Measurements from ENCODE around the gene P2RX5. TPM values are rescaled to one million over a fixed set of nuclear protein-coding genes. Genes with fewer than 3 reads are reported as not detected.

P2RX5 gene
- total RNA-seq, 1 donor from 2014 or later = 92.8 TPM

DNA sequence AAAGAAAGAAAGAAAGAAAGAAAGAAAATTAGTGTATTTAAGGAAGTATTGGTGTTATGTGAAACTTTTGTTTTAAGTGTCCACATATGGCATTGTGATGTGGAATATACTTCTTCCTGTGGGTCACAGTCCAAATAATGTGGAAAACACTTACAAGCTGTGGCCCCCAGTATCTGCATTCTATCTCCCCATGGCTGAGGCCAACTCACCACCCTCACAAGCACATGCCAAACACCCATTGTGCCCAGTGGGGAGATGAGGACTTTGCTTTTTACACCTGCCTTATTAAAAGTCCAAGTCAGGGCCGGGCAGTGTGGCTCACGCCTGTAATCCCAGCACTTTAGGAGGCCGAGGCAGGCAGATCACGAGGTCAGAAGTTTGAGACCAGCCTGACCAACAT, 4.0 kb upstream of the P2RX5 start:
- Mint-ChIP-seq H3K36me3 (ENCODE audit: low read depth) (peaks cover 29% of the 10 kb centered on the region), H3K4me3 (no peak overlapping the region), H3K27ac (no peak overlapping the region), H3K27me3 (no peaks in the 10 kb centered on the region), H3K9me3 (peaks cover 7% of the 10 kb centered on the region), H3K4me1 (peaks cover 9% of the 10 kb centered on the region)
- no peak for DNase-seq
- intact Hi-C loops (cut with micrococcal nuclease) = no loop called here

DNA sequence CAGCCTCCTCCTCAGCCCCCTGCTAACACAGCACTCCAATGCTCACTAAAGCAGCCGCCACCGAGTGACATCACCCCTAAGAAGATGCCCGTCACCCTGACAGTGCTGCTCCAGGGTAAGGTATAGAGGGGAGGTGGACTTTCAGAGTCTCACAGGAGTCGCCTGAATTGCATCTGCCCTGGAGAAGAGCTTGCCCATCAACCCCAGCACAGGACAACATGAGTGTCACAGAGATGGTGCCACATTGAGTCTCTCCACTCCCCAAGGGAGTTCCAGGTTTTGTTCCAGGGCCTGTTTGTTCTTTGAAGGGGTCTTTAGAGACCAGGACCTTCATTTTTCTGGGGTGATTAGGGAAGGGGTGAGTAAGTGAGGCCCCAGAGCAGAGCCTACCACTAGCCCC, 2.2 kb upstream of the P2RX5 start:
- Mint-ChIP-seq H3K4me1 (peaks cover 22% of the 10 kb centered on the region), H3K9me3 (peaks cover 7% of the 10 kb centered on the region), H3K27ac (peak overlapping the region; percentile 58), H3K36me3 (ENCODE audit: low read depth) (peaks cover 31% of the 10 kb centered on the region), H3K4me3 (peak overlapping the region; percentile 22), H3K27me3 (no peaks in the 10 kb centered on the region)
- intact Hi-C loops (cut with micrococcal nuclease) = no loop called here
- no peak for DNase-seq

DNA sequence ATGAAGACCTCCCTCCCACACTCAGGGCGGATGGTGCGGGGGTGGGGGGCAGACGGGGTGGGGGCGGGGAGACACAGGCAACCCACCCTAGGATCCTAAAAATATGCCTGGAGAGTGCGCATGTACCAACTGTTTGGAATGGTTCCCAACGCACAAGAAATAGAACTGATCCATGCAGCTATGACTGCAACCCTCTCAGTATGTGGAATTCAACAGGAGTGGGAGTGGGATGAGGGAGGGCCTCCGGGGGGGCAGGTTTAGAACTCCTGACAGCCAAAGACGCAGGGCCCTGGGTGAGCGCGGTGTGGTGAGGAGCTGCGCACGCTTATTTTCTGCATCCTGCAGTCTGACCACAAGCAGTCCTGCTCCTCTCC, 1.1 kb upstream of the P2RX5 start:
- no peak overlapping the region for H3K27ac Mint-ChIP-seq
- DNase-seq = no peak
- intact Hi-C loops (cut with micrococcal nuclease) = no loop called here
- peaks cover 21% of the 10 kb centered on the region for H3K36me3 Mint-ChIP-seq (ENCODE audit: low read depth)
- H3K9me3 Mint-ChIP-seq = peaks cover 4% of the 10 kb centered on the region
- no peaks in the 10 kb centered on the region for H3K27me3 Mint-ChIP-seq
- H3K4me1 Mint-ChIP-seq = peaks cover 29% of the 10 kb centered on the region
- H3K4me3 Mint-ChIP-seq = no peak overlapping the region

DNA sequence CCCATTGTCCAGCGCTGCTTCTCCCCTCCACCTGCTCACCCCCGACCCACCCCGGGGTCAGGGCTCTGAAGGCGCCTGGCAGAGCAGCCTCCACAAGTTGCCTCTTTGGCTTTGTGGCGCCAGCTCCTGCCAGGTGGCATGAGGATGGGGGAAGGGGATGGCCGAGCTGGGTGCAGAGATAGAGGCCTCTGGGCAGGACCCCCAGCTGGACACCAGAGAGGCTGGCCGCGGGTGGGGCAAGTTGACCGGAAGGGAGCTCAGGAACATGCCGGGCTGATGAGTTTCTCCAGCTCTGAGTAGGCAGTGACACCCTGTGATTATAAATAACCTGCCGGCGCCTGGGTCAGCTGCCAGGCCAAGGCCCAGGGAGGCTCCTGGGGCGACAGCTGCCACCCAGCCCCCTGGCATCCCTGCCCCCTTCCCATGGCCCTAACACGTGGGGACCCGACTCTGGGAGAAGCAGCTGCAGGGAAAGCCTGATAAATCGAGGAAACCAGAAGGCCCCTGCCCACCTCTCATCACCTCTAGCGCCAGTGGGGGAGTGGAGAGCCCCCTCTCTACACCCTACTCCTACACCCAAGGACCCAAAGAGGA, 729 bp downstream of the P2RX5 start:
- Mint-ChIP-seq H3K4me1 (peaks cover 28% of the 10 kb centered on the region), H3K27me3 (no peaks in the 10 kb centered on the region), H3K36me3 (ENCODE audit: low read depth) (peaks cover 24% of the 10 kb centered on the region), H3K4me3 (peak overlapping the region; percentile 96), H3K9me3 (peaks cover 4% of the 10 kb centered on the region), H3K27ac (peak overlapping the region; percentile 87)
- intact Hi-C loops (cut with micrococcal nuclease) = no loop called here
- no peak for DNase-seq

DNA sequence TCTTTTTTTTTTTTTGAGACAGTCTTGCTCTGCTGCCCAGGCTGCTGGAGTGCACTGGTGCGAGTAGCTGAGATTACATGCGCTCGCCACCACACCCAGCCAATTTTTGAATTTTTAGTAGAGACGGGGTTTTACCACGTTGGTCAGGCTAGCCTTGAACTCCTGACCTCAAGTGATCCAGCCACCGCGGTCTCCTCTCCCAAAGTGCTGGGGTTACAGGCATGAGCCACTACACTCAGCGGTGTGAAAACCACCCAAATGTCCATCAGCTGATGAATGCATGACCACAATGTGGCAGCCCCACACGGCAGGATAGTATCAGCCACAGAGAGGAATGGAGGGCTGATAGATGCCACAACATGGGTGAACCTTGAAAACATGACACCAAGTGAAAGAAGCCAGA, 2.1 kb downstream of the P2RX5 start:
- Mint-ChIP-seq H3K27me3 (no peaks in the 10 kb centered on the region), H3K4me3 (peak overlapping the region; percentile 96), H3K27ac (peak overlapping the region; percentile 52), H3K9me3 (peaks cover 4% of the 10 kb centered on the region), H3K4me1 (peaks cover 28% of the 10 kb centered on the region), H3K36me3 (ENCODE audit: low read depth) (peaks cover 30% of the 10 kb centered on the region)
- DNase-seq = peak; percentile 73
- intact Hi-C loops (cut with micrococcal nuclease) = no loop called here

DNA sequence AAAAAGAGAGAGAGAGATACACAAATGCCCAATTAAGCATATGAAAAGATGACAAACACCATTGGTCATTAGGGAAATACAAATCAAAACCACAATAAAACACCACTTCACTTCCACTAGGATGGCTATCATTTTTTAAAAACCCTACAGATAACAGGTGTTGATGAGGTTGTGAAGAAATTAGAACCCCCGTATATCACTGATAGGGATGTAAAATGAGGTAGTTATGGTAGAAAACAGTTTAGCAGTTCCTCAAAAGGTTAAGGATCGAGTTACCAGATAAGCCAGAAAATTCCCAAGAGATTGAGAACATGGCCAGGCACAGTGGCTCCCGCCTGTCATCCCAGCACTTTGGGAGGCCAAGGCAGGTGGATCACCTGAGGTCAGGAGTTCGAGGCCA, 2.8 kb downstream of the P2RX5 start:
- Mint-ChIP-seq H3K4me1 (peaks cover 28% of the 10 kb centered on the region), H3K27ac (peak overlapping the region; percentile 45), H3K27me3 (no peaks in the 10 kb centered on the region), H3K4me3 (peak overlapping the region; percentile 53), H3K9me3 (peaks cover 4% of the 10 kb centered on the region), H3K36me3 (ENCODE audit: low read depth) (peaks cover 31% of the 10 kb centered on the region)
- intact Hi-C loops (cut with micrococcal nuclease) = no loop called here
- no peak for DNase-seq

DNA sequence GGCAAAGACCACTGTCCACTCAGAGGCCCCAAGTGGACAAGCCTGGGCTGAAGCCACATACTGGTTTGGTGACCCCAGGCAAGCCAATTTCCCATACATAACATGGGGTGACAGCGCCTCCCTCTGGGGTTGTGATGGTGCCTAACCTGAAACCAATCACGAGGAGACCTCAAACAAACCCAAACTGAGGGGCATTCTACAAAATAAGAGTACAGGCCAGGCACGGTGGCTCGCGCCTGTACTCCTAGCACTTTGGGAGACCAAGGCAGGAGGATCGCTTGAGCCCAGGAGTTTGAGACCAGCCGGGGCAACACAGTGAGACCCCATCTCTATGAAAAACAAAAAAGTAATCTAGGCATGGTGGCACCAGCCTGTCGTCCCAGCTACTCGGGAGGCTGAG, 3.6 kb downstream of the P2RX5 start:
- H3K36me3 Mint-ChIP-seq (ENCODE audit: low read depth) = peaks cover 30% of the 10 kb centered on the region
- peaks cover 27% of the 10 kb centered on the region for H3K4me1 Mint-ChIP-seq
- H3K27me3 Mint-ChIP-seq = no peaks in the 10 kb centered on the region
- H3K27ac Mint-ChIP-seq = peak overlapping the region; percentile 45
- peak; percentile 63 for DNase-seq
- H3K9me3 Mint-ChIP-seq = no peaks in the 10 kb centered on the region
- intact Hi-C loops (cut with micrococcal nuclease) = no loop called here
- H3K4me3 Mint-ChIP-seq = no peak overlapping the region

DNA sequence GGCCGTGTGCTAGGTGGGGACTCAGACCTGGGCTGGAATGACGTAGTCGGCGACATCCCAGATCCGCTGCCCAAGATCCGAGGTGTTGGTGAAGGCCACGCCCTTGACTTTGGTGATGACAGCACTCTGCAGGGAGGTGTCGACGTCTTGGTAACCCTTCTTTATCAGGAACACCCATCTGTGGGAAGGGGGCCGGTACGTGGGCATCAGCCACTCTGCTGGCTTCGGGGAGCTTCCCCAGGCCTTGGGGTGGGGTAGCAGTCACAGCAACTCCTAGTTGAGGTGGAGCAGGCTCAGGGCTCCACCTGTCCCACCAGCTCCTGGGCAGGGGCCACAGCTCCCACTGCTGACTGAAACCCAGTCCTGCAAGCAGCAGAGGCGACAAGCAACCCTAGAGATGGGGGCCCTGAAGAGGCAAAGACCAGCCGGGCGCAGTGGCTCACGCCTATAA, 4.3 kb downstream of the P2RX5 start:
- no peak for DNase-seq
- Mint-ChIP-seq H3K4me3 (no peak overlapping the region), H3K9me3 (no peaks in the 10 kb centered on the region), H3K4me1 (peaks cover 25% of the 10 kb centered on the region), H3K27ac (no peak overlapping the region), H3K36me3 (ENCODE audit: low read depth) (peaks cover 30% of the 10 kb centered on the region), H3K27me3 (no peaks in the 10 kb centered on the region)
- intact Hi-C loops (cut with micrococcal nuclease) = no loop called here

DNA sequence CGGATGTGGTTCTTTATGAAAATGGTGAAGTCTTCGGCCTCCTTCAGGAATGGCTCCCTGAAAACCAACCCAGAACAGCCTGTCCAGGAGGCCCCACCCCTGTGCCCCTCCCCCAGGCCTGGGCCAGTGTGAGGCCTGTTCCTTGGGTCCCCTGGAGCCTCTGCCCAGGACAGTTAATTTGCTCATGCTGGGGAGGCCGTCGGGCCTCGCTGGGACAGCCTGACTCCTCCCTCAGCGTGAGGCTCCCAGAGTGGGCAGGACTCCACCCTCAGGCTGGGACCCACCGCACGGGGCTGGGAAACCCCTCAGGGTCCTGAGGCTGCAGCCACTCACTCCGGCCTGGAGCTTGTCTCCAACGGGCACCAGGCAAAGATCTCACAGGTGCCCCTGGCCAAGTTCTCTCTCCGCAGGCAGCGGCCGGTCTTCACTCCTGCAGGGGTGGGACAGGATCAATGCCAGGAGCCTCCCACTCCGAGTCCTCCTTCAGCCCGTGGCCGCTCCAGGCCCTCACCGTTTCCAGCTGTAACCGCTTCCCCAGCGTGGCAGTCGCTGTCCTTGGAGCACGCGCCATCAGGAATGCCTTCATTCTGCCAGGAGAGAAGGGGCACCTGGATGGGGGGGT, 5.8 kb downstream of the P2RX5 start:
- H3K27ac Mint-ChIP-seq = no peak overlapping the region
- H3K4me3 Mint-ChIP-seq = no peak overlapping the region
- H3K27me3 Mint-ChIP-seq = no peaks in the 10 kb centered on the region
- intact Hi-C loops (cut with micrococcal nuclease) = no loop called here
- H3K9me3 Mint-ChIP-seq = no peaks in the 10 kb centered on the region
- peaks cover 31% of the 10 kb centered on the region for H3K36me3 Mint-ChIP-seq (ENCODE audit: low read depth)
- H3K4me1 Mint-ChIP-seq = peaks cover 24% of the 10 kb centered on the region
- DNase-seq = no peak

DNA sequence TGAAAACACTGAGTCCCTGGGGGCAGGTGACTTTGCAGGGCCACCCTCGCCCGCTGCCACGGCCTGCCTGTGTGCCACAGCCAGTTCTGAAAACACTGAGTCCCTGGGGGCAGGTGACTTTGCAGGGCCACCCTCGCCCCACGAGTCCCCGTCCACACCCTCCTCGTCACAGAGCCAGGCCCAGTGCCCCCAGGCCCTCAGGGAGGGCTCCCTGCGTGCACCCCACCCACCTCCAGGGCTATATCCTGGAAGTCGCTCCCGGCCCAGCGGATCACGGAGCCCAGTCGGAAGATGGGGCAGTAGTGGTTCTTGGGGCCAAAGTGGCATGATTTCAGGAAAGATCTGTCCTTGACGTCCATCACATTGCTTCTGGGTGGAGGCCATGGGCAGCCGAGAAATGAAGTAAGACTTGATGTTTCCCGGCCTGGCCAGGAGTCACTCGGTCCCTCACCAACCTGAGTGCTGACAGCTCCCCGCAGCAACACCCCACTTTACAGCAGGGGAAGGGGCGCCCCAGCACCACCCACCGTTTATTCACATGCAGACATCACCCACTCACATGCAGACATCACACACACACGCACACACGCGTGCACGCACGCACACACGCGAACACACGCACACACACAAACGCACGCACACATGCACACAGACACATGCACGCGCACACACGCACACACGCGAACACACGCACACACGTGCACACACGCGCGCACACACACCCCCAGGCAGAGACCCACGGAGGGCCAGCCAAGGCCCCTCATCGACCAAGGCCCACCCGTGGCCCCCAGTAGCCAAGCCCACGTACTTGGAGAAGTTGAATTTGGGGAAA, 6.5 kb downstream of the P2RX5 start:
- intact Hi-C loops (cut with micrococcal nuclease) = no loop called here
- Mint-ChIP-seq H3K4me3 (no peak overlapping the region), H3K27ac (no peak overlapping the region), H3K27me3 (no peaks in the 10 kb centered on the region), H3K36me3 (ENCODE audit: low read depth) (peaks cover 33% of the 10 kb centered on the region), H3K9me3 (no peaks in the 10 kb centered on the region), H3K4me1 (peaks cover 21% of the 10 kb centered on the region)
- no peak for DNase-seq

DNA sequence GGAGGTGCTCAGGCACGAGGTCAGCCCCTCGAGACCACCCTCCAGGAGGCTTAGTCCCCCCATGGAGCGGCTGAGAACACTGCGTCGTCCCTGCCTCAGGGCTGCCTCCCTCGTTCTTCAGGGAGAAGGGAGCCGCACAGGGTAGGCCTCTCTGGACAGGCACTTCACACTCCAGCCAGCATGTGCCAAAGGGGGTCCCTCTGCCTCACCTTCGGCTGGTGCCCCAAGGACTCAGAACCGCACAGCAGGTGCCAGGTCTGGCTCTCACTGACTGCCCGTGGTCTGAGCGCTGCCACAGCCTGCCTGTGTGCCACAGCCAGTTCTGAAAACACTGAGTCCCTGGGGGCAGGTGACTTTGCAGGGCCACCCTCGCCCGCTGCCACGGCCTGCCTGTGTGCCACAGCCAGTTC, 7.1 kb downstream of the P2RX5 start:
- H3K27me3 Mint-ChIP-seq = no peaks in the 10 kb centered on the region
- peaks cover 16% of the 10 kb centered on the region for H3K4me1 Mint-ChIP-seq
- intact Hi-C loops (cut with micrococcal nuclease) = no loop called here
- peaks cover 31% of the 10 kb centered on the region for H3K36me3 Mint-ChIP-seq (ENCODE audit: low read depth)
- H3K4me3 Mint-ChIP-seq = no peak overlapping the region
- no peak overlapping the region for H3K27ac Mint-ChIP-seq
- no peaks in the 10 kb centered on the region for H3K9me3 Mint-ChIP-seq
- DNase-seq = no peak

DNA sequence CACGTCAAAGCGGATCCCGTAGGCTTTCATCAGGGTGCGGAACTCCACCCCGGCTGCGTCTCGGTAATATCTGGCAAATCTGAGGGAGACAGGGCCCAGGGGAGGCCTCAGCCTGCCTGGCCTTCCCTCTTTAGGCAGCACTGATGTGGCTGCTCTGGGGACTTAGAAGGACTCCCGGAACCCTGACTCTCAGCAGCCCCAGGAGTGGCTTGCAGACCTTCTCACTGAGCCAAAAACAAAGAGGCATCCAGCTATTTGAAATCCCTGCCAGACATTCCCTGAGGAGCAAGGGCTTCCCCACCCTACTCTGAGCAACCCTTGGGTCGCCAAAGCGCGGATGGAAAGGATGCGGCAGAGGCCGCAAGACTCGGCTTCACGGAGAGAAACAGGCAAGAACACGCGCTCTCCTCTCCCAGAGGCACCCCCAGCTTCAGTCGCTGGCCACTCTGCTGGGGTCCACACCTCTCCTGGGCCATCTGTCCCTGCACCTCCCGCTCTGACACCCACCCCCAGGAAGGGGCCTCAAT, 7.9 kb downstream of the P2RX5 start:
- no peak overlapping the region for H3K4me3 Mint-ChIP-seq
- H3K9me3 Mint-ChIP-seq = no peaks in the 10 kb centered on the region
- peaks cover 30% of the 10 kb centered on the region for H3K36me3 Mint-ChIP-seq (ENCODE audit: low read depth)
- peaks cover 15% of the 10 kb centered on the region for H3K4me1 Mint-ChIP-seq
- DNase-seq = no peak
- no peak overlapping the region for H3K27ac Mint-ChIP-seq
- no peaks in the 10 kb centered on the region for H3K27me3 Mint-ChIP-seq
- intact Hi-C loops (cut with micrococcal nuclease) = no loop called here

DNA sequence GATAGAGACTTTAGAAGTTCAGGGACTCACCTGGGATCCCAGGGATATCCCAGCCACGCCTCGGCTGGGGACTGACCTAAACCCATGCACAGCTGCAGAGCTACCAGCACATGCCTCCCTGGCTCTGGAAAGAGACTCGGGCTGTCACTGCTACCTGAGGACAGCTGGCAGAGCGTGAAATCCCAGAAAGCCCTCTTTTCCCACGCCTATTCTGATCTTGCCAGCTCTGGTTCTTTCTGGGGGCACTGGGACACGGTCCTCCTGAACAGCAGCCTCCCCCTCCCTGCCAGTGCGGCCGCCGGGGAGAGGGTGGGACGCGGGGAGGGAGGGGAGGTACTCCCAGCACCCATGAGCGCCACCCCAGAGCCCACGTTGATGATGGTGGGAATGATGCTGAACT, 10.8 kb downstream of the P2RX5 start:
- Mint-ChIP-seq H3K4me3 (no peak overlapping the region), H3K27ac (no peak overlapping the region), H3K9me3 (no peaks in the 10 kb centered on the region), H3K36me3 (ENCODE audit: low read depth) (peaks cover 36% of the 10 kb centered on the region), H3K27me3 (no peaks in the 10 kb centered on the region), H3K4me1 (peaks cover 16% of the 10 kb centered on the region)
- intact Hi-C loops (cut with micrococcal nuclease) = no loop called here
- DNase-seq = no peak

DNA sequence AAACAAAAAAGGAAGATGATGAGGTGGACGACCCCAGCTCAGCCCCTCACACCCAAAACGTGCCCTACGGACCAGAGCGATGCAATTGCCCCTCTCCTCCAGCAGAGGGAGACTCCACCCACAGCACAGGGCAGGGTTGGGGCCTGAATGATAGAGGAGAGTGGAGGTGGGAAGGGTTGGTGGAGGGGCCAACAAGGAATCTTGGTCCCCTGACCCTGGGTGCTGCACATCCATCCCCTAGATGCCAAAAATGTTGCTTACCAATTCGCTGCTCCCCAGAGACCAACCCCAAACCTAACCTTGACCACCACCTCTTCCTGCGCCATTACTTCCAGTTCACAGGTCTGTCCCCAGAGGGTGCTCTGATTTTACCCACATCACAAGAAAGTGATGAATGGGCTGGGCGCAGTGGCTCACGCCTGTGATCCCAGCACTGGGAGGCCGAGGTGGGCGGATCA, 12.9 kb downstream of the P2RX5 start:
- no peaks in the 10 kb centered on the region for H3K27me3 Mint-ChIP-seq
- H3K4me1 Mint-ChIP-seq = peaks cover 22% of the 10 kb centered on the region
- H3K36me3 Mint-ChIP-seq (ENCODE audit: low read depth) = peaks cover 35% of the 10 kb centered on the region
- no peak overlapping the region for H3K4me3 Mint-ChIP-seq
- peak overlapping the region; percentile 26 for H3K27ac Mint-ChIP-seq
- H3K9me3 Mint-ChIP-seq = no peaks in the 10 kb centered on the region
- intact Hi-C loops (cut with micrococcal nuclease) = loop anchor here (1.0 to 5.0 kb wide), 2 partner anchors 40 to 144 kb away; partner anchors contain the start of gene HASPIN
- peak; percentile 88 for DNase-seq
